Measurements from ENCODE around the gene LY6G5C. TPM values are rescaled to one million over a fixed set of nuclear protein-coding genes. Genes with fewer than 3 reads are reported as not detected.

Gene LY6G5C
- total and polyA plus RNA-seq, 2 of the 13 experiments (the other 11 are each of a cell fraction or from before 2014, with no cell fraction given), result 0.33 to 0.55 TPM

DNA sequence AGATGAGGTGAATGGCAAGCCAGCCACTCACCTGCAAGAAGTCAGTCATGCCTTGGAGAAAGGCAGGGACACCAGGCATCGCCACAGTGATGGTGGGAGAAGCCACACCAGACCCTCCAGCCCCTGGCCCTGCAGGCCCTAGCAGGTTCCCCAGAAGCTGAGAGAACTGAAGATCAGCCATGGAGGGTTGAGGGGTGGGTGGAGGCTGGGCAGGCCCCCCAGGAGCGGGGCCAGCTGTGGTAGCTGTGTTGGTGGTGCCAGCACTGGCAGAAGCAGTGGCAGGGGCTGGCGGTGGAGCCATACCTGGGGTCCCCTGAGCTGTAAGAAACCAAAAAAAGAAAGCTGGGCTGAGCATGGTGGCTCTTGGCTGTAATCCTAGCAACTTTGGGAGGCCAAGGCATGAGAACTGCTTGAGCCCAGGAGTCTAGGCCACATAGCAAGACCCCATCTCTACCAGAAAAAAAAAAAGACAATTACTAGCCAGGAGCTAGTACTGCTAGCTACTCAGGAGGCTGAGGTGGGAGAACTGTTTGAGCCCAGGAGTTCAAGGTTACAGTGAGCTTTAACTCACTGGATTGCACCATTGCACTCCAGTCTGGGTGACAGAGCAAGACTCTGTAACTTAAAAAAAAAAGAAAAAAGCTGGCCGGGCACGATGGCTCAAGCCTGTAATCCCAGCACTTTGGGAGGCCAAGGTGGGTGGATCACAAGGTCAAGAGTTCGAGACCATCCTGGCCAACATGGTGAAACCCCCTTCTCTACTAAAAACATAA lies 37.9 kb downstream of the LY6G5C start (continued):
- TF ChIP-seq, protein P1, sequence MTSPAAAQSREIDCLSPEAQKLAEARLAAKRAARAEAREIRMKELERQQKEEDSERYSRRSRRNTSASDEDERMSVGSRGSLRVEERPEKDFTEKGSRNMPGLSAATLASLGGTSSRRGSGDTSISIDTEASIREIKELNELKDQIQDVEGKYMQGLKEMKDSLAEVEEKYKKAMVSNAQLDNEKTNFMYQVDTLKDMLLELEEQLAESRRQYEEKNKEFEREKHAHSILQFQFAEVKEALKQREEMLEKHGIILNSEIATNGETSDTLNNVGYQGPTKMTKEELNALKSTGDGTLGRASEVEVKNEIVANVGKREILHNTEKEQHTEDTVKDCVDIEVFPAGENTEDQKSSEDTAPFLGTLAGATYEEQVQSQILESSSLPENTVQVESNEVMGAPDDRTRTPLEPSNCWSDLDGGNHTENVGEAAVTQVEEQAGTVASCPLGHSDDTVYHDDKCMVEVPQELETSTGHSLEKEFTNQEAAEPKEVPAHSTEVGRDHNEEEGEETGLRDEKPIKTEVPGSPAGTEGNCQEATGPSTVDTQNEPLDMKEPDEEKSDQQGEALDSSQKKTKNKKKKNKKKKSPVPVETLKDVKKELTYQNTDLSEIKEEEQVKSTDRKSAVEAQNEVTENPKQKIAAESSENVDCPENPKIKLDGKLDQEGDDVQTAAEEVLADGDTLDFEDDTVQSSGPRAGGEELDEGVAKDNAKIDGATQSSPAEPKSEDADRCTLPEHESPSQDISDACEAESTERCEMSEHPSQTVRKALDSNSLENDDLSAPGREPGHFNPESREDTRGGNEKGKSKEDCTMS (CRISPR knock-in tag; conservative IDR thresholded peaks at IDR 0.05), result no peak
- TF ChIP-seq IRX3 (CRISPR knock-in tag; IDR thresholded peaks at IDR 0.05; ENCODE audit: borderline replicate concordance, low read depth) (no peak), ZNF224 (CRISPR knock-in tag; IDR thresholded peaks at IDR 0.05) (no peak), SRSF9 (IDR thresholded peaks at IDR 0.05; ENCODE audit: borderline replicate concordance, insufficient read depth, low read depth, low read length, poor library complexity, severe bottlenecking) (no peak), ZNF572 (CRISPR knock-in tag; IDR thresholded peaks at IDR 0.05) (no peak), ZFX (CRISPR knock-in tag; IDR thresholded peaks at IDR 0.05; ENCODE audit: low read depth) (no peak), NCOR1 (IDR thresholded peaks at IDR 0.05; ENCODE audit: borderline replicate concordance, low read length) (no peak; the same call in 1 of the 2 replicates), TEAD2 (CRISPR knock-in tag; IDR thresholded peaks at IDR 0.05) (no peak)
- TF ChIP-seq, protein P2, sequence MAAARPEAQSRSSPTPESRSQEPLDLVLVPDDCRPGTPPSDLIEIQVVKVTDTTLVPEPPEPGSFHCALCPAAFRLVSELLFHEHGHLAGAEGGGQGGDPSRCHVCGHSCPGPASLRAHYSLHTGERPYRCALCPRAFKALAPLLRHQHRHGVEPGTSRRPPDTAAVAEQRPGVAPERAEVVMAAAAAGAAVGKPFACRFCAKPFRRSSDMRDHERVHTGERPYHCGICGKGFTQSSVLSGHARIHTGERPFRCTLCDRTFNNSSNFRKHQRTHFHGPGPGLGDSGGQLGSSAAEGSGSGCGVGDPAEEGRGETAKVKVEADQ (CRISPR knock-in tag; IDR thresholded peaks at IDR 0.05; ENCODE audit: borderline replicate concordance), result no peak
- TF ChIP-seq, protein P3, sequence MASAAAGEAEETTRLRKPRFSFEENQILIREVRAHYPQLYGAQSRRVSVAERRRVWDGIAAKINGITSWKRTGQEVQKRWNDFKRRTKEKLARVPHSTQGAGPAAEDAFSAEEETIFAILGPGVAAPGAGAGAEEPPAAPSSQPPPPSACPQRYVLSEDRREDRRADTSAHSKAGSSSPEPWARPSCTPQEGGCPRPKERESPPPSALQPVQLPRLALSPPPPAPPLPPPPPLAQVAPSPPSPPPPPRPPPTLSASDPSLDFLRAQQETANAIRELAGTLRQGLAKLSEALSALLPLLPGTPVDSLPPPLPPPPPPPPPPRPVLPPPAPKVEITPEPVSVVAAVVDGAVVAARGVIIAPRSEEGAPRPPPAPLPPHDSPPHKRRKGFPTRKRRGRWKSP (CRISPR knock-in tag; IDR thresholded peaks at IDR 0.05), result no peak
- TF ChIP-seq, protein P4, sequence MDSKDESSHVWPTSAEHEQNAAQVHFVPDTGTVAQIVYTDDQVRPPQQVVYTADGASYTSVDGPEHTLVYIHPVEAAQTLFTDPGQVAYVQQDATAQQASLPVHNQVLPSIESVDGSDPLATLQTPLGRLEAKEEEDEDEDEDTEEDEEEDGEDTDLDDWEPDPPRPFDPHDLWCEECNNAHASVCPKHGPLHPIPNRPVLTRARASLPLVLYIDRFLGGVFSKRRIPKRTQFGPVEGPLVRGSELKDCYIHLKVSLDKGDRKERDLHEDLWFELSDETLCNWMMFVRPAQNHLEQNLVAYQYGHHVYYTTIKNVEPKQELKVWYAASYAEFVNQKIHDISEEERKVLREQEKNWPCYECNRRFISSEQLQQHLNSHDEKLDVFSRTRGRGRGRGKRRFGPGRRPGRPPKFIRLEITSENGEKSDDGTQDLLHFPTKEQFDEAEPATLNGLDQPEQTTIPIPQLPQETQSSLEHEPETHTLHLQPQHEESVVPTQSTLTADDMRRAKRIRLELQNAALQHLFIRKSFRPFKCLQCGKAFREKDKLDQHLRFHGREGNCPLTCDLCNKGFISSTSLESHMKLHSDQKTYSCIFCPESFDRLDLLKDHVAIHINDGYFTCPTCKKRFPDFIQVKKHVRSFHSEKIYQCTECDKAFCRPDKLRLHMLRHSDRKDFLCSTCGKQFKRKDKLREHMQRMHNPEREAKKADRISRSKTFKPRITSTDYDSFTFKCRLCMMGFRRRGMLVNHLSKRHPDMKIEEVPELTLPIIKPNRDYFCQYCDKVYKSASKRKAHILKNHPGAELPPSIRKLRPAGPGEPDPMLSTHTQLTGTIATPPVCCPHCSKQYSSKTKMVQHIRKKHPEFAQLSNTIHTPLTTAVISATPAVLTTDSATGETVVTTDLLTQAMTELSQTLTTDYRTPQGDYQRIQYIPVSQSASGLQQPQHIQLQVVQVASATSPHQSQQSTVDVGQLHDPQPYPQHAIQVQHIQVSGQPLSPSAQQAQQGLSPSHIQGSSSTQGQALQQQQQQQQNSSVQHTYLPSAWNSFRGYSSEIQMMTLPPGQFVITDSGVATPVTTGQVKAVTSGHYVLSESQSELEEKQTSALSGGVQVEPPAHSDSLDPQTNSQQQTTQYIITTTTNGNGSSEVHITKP (CRISPR knock-in tag; IDR thresholded peaks at IDR 0.05; ENCODE audit: low read depth), result peak; percentile 49
- TF ChIP-seq, protein P5, sequence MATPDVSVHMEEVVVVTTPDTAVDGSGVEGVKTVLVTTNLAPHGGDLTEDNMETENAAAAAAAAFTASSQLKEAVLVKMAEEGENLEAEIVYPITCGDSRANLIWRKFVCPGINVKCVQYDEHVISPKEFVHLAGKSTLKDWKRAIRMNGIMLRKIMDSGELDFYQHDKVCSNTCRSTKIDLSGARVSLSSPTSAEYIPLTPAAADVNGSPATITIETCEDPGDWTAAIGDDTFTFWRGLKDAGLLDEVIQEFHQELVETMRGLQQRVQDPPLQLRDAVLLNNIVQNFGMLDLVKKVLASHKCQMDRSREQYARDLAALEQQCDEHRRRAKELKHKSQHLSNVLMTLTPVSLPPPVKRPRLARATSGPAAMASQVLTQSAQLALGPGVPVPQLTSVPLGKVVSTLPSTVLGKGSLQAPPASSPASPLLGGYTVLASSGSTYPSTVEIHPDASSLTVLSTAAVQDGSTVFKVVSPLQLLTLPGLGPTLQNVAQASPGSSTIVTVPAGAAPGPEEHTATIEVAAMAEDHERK (CRISPR knock-in tag; IDR thresholded peaks at IDR 0.05; ENCODE audit: low read depth), result no peak
- TF ChIP-seq, protein P6, sequence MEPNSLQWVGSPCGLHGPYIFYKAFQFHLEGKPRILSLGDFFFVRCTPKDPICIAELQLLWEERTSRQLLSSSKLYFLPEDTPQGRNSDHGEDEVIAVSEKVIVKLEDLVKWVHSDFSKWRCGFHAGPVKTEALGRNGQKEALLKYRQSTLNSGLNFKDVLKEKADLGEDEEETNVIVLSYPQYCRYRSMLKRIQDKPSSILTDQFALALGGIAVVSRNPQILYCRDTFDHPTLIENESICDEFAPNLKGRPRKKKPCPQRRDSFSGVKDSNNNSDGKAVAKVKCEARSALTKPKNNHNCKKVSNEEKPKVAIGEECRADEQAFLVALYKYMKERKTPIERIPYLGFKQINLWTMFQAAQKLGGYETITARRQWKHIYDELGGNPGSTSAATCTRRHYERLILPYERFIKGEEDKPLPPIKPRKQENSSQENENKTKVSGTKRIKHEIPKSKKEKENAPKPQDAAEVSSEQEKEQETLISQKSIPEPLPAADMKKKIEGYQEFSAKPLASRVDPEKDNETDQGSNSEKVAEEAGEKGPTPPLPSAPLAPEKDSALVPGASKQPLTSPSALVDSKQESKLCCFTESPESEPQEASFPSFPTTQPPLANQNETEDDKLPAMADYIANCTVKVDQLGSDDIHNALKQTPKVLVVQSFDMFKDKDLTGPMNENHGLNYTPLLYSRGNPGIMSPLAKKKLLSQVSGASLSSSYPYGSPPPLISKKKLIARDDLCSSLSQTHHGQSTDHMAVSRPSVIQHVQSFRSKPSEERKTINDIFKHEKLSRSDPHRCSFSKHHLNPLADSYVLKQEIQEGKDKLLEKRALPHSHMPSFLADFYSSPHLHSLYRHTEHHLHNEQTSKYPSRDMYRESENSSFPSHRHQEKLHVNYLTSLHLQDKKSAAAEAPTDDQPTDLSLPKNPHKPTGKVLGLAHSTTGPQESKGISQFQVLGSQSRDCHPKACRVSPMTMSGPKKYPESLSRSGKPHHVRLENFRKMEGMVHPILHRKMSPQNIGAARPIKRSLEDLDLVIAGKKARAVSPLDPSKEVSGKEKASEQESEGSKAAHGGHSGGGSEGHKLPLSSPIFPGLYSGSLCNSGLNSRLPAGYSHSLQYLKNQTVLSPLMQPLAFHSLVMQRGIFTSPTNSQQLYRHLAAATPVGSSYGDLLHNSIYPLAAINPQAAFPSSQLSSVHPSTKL (CRISPR knock-in tag; IDR thresholded peaks at IDR 0.05), result no peak
